Tibial nerve (tissue), 4 donors: ENCODE measurements around the gene CARHSP1. TPM values are rescaled to one million over a fixed set of nuclear protein-coding genes. Genes with fewer than 3 reads are reported as not detected.
A peak's percentile ranks its signal among the peaks of the same experiment; 100 is the strongest.
"Not testable (repeated sequence)": the region's sequence is repeated elsewhere in the genome, so short reads cannot be mapped to it uniquely, and the experiment has no call there.

Experiments
- DNase-seq, 2 donors: peaks; one replicate each; pipeline ENCODE4 v3.0.0-alpha.2; 2019; ENCODE audit warnings: low spot score in 2 of 2
- H3K27ac ChIP-seq, 4 donors: fragments of 200-600 bp; sonication (generic) in 3 of 4; one replicate each; pipeline ENCODE4 v1.5.1; 2017 to 2019; ENCODE audit warnings: mild to moderate bottlenecking in 1 of 4
- H3K27me3 ChIP-seq, 2 donors: fragments of 200-600 bp; sonication (generic) in 1 of 2; one replicate each; pipeline versions ENCODE4 v1.5.1 to v1.6.0; 2017 to 2019
- H3K36me3 ChIP-seq, 3 donors: fragments of 200-600 bp; sonication (generic); one replicate each; pipeline ENCODE4 v1.5.1; 2018 to 2019
- H3K4me1 ChIP-seq, 4 donors: fragments of 200-600 bp; sonication (generic) in 3 of 4; one replicate each; pipeline ENCODE4 v1.5.1; 2017 to 2019
- H3K4me3 ChIP-seq, 4 donors: fragments of 200-600 bp; sonication (generic) in 3 of 4; one replicate each; pipeline ENCODE4 v1.5.1; 2017 to 2019; ENCODE audit warnings: mild to moderate bottlenecking in 1 of 4, moderate library complexity in 1 of 4
- H3K9me3 ChIP-seq, 4 donors: fragments of 200-600 bp; sonication (generic) in 3 of 4; one replicate each; pipeline ENCODE4 v1.5.1; 2017 to 2019
- EP300 ChIP-seq, 2 donors: sonication (generic); formaldehyde crosslinking; IDR thresholded peaks; one replicate each; pipeline ENCODE4 v1.6.1; 2017; ENCODE audit warnings: antibody characterized with exemption in 2 of 2, mild to moderate bottlenecking in 1 of 2
- POLR2A ChIP-seq, 2 donors: fragments of 450-650 bp; IDR thresholded peaks; one replicate each; pipeline ENCODE4 v1.6.1; 2017; ENCODE audit warnings: antibody characterized with exemption in 2 of 2, mild to moderate bottlenecking in 2 of 2, moderate library complexity in 2 of 2
- WGBS, 2 donors: methylation state at CpG; one replicate each; pipeline ENCODE4 v1.1.5; 2018; 5-methylcytosine and 5-hydroxymethylcytosine counted together
- total RNA-seq, 4 donors: library from RNA; depleted of rRNA; stranded (reverse); fragments of >200 nt; gene quantifications; one replicate each; pipeline ENCODE4 v1.1.0, GENCODE V29; 2016
- TF ChIP-seq, protein P1 (sequence below), 5 experiments: fragments of 200-600 bp in 3 of 5; fragments of 450-650 bp in 2 of 5; sonication (generic) in 3 of 5; IDR thresholded peaks; one replicate each; pipeline ENCODE4 v1.5.1; 2016 to 2019; ENCODE audit warnings: antibody characterized with exemption in 5 of 5, mild to moderate bottlenecking in 3 of 5, moderate library complexity in 2 of 5

Gene CARHSP1
- 100 to 1,000 TPM in 3 of 4 donors, 10 to 100 TPM in 1; 90.6 to 169 (median 160) TPM for total RNA-seq

DNA sequence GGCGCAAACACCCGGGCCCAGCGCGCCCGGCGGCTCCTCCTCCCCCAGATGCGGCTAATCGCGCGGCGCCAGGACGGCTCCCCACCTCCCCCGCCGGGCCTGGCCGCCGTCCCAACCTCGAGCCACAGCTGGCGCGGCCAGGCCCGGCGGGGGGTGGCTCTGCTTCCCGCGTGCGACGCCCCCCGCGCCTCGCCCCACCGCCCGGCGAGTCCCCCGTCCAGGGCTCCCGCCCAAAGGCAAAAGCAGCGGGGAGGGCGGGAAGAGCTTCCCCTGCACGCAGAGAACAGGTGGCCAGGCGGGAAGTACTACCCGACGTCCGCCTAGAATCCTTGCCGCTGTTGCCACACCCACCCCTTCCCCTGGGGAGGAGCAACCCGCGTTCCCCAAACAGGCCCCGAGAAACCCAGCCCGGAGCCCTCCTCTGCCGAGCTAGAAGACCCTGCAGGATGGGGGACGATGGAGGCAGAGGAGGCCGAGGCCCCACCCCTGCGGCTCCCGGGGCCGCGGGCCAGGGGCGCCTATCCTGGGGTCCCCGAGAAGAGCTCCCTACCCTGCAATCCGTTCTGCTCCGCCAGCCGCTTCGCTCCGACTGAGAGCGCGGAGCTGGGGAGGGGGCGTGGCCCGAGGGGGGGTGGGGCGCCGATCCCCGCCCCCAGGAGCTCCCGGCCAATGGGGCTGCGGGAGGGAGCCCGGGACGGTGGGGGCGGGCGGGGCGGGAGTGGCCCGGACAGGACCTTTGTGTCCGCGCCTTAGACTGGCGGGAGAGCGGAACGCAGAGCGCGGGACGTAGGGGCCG, at the start of gene CARHSP1:
CARHSP1 (minus strand) TSS at position 591 of the 796 bp plus-strand sequence. CDS start 9,678 bp downstream, outside the sequence.
- WGBS, 2 donors: 0 to 1% methylated on average over 13 to 32 of the region's 83 CpGs
- peak within 1 kb of the TSS; percentile 80 to 96 (median 94) for H3K4me3 ChIP-seq
- no peaks in the 10 kb centered on the region for H3K36me3 ChIP-seq
- no peaks in the 10 kb centered on the region for H3K9me3 ChIP-seq
- H3K27me3 ChIP-seq: no peaks in the 10 kb centered on the region
- H3K27ac ChIP-seq: peak within 1 kb of the TSS; percentile 71 to 96 (median 92)
- peak; percentile 73 to 81 for DNase-seq
- peak; percentile 56 to 71 for TF ChIP-seq POLR2A (IDR thresholded peaks at IDR 0.05)
- TF ChIP-seq, protein P1, sequence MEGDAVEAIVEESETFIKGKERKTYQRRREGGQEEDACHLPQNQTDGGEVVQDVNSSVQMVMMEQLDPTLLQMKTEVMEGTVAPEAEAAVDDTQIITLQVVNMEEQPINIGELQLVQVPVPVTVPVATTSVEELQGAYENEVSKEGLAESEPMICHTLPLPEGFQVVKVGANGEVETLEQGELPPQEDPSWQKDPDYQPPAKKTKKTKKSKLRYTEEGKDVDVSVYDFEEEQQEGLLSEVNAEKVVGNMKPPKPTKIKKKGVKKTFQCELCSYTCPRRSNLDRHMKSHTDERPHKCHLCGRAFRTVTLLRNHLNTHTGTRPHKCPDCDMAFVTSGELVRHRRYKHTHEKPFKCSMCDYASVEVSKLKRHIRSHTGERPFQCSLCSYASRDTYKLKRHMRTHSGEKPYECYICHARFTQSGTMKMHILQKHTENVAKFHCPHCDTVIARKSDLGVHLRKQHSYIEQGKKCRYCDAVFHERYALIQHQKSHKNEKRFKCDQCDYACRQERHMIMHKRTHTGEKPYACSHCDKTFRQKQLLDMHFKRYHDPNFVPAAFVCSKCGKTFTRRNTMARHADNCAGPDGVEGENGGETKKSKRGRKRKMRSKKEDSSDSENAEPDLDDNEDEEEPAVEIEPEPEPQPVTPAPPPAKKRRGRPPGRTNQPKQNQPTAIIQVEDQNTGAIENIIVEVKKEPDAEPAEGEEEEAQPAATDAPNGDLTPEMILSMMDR (IDR thresholded peaks at IDR 0.05): no peak
- peak in 1 of 2 donors; percentile 92 for TF ChIP-seq EP300 (IDR thresholded peaks at IDR 0.05)
- peaks cover 0 to 55% (median 31%) of the 10 kb centered on the region in 4 donors for H3K4me1 ChIP-seq

DNA sequence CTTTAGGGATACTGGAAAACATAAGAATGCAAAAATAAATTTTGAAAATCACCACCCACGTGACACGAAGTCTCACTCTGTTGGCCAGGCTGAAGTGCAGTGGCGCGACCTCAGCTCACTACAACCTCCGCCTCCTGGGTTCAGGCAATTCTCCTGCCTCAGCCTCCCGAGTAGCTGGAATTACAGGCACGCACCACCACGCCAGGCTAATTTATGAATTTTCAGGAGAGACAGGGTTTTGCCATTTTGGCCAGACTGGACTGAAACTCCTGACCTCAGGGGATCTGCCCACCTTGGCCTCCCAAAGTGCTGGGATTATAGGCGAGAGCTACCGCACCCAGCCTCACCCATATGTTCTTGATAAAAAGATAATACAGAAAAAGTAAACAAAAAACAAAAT, 48.5 kb upstream of the CARHSP1 start:
- 92 to 95% methylated on average over 10 of the region's 10 CpGs for WGBS, 2 donors
- DNase-seq, H3K4me1 ChIP-seq, H3K4me3 ChIP-seq, H3K27me3 ChIP-seq, H3K27ac ChIP-seq, H3K9me3 ChIP-seq: not testable (repeated sequence)
- H3K36me3 ChIP-seq: peaks cover 0 to 99% (median 24%) of the 10 kb centered on the region in 3 donors

DNA sequence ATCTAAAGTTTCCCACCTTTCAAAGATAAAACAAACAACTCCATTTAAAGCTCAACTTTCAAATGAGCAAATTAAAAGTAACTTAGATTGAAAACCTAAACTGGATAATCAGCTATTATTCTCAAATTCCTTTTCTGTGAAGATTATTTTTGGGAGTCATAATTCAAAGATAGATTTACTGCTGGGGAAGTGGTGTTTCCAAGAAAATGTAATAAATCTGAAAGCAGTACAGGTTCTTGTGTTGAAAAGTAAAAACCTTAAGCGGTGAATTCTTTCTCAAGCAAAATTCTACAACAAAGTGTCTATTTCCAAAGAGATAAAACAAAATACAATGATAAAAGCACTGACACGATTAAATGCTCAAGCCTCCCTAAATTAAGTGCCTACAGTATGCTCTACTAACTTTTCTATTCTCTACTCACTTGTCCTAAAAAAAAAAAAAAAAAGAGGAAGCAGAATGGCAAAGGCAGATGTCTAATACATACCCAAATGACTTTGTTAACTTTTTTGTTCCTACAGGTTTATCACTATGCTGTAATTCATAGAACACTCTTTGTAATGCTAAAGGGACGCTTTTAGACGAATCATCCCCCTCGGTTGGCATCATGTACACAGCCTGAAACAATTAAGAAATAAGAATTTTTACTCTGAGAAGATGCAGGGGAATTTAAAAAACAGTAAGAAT, 47.9 kb upstream of the CARHSP1 start:
- no peaks in the 10 kb centered on the region for H3K27me3 ChIP-seq
- H3K27ac ChIP-seq: no peak overlapping the region
- no peak overlapping the region for H3K4me3 ChIP-seq
- DNase-seq: no peak
- WGBS, 2 donors: 87 to 88% methylated on average over 5 of the region's 5 CpGs
- H3K9me3 ChIP-seq: no peaks in the 10 kb centered on the region
- peaks cover 0 to 99% (median 19%) of the 10 kb centered on the region in 3 donors for H3K36me3 ChIP-seq
- no peaks in the 10 kb centered on the region for H3K4me1 ChIP-seq
- TF ChIP-seq, protein P1 (IDR thresholded peaks at IDR 0.05): no peak
- TF ChIP-seq EP300 (IDR thresholded peaks at IDR 0.05): no peak
- no peak for TF ChIP-seq POLR2A (IDR thresholded peaks at IDR 0.05)

DNA sequence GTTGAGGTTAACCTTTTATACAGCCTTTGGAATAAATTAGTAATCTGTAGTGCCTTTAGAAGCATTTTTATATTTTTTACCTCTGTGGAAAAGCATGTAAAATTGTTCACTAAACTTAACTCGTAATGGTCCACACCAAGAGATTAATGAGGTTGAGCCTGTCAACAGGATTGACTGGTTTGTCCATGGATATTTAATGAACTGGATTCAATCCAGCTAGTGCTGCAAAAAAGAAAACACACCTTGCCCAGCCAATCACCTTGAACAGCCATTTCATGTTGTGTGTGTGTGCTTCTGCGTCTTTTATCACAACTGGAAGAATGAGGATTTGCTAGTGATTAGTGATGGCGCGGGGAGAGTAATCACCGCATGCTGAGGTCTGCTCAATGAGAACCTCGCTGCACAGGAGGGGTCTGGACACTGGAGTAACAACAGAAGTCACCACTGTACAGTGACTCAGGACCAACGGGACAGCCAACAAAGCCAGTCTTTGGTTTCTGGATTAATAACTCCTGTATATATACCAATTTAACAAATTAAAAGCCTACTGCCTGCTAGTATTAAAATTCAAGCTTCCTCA, 47.0 kb upstream of the CARHSP1 start:
- Histone ChIP-seq H3K27me3 (no peaks in the 10 kb centered on the region), H3K36me3 (peaks cover 0 to 99% (median 14%) of the 10 kb centered on the region in 3 donors), H3K4me3 (no peak overlapping the region), H3K9me3 (no peaks in the 10 kb centered on the region), H3K4me1 (no peaks in the 10 kb centered on the region), H3K27ac (no peak overlapping the region)
- DNase-seq: no peak
- no peak for TF ChIP-seq EP300 (IDR thresholded peaks at IDR 0.05)
- TF ChIP-seq, protein P1 (IDR thresholded peaks at IDR 0.05): no peak
- no peak for TF ChIP-seq POLR2A (IDR thresholded peaks at IDR 0.05)
- 84 to 88% methylated on average over 7 of the region's 7 CpGs for WGBS, 2 donors

DNA sequence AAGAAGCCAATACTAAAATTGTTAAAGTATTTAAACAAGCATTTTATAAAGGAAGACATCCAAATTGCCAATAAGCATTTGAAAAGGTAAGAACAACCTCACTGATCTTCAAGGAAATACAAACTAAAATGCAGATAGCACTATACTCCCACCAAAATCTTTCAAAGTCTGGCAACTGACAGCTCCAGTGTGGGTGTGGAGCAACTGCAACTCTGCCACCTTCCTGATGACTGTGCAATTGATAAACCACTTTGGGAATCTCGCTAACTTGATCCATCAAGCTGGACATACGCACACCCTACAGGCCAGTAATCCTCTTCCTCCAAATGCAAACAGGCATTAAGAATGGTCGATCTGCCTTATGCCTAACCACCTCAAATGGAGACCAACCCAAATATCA, 45.3 kb upstream of the CARHSP1 start:
- Histone ChIP-seq H3K4me3 (no peak overlapping the region), H3K4me1 (no peaks in the 10 kb centered on the region), H3K27ac (no peak overlapping the region), H3K27me3 (no peaks in the 10 kb centered on the region), H3K36me3 (peaks cover 0 to 99% (median 11%) of the 10 kb centered on the region in 3 donors), H3K9me3 (no peaks in the 10 kb centered on the region)
- DNase-seq: no peak
- WGBS, 2 donors: 97 to 98% methylated on average over 3 of the region's 3 CpGs
- TF ChIP-seq POLR2A (IDR thresholded peaks at IDR 0.05) (no peak), EP300 (IDR thresholded peaks at IDR 0.05) (no peak)
- TF ChIP-seq, protein P1 (IDR thresholded peaks at IDR 0.05): no peak
